Activated CD4-positive, alpha-beta T cell treated with anti-CD3 and anti-CD28 coated beads, Interleukin-2, Interleukin-4, amounts not matched to agents 100 ng/mL and 50 ng/mL, durations not matched to agents 16 hours and 8 hours (primary cell): ENCODE data around the gene SLC23A1.
A peak's percentile ranks its signal among the peaks of the same experiment; 100 is the strongest.
"Not testable (repeated sequence)": the region's sequence is repeated elsewhere in the genome, so short reads cannot be mapped to it uniquely, and the experiment has no call there.

ENCODE experiments used
- DNase-seq: peaks from one replicate; pipeline ENCODE4 v3.0.0-alpha.2; 2020; ENCODE audit warnings: low spot score

Gene SLC23A1

GRCh38 chr5:139369181-139369580, 13.9 kb downstream of the SLC23A1 start:
- DNase-seq = no peak

DNA sequence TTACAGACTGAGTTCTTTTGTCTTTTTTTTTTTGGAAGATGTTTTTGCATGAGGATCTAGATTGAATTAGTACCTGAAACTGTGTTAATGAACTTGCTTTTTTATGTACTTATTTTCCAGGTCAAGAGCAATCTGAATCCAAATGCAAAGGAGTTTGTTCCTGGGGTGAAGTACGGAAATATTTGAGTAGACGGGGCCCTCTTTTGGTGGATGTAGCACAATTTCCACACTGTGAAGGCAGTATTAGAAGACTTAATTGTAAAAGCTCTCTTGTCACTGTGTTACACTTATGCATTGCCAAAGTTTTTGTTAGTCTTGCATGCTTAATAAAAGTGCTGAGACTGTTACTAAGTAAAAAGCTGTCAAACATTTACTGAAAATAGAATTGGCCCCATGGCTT, 14.5 kb downstream of the SLC23A1 start:
- DNase-seq = no peak

DNA sequence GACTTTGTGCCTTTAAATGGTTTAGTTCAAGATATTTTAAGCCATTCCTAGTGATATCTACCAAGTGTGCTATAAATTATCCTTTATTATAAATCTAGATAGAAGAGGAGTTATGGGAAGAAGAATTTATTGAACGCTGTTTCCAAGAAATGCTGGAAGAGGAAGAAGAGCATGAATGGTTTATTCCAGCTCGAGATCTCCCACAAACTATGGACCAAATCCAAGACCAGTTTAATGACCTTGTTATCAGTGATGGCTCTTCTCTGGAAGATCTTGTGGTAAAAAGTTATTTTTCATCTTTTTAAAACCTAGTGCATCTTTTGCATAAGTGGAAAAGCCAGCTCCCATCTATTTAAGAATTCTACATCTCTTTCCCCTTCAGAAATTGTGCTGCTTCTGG, 18.6 kb downstream of the SLC23A1 start:
- DNase-seq = no peak

DNA sequence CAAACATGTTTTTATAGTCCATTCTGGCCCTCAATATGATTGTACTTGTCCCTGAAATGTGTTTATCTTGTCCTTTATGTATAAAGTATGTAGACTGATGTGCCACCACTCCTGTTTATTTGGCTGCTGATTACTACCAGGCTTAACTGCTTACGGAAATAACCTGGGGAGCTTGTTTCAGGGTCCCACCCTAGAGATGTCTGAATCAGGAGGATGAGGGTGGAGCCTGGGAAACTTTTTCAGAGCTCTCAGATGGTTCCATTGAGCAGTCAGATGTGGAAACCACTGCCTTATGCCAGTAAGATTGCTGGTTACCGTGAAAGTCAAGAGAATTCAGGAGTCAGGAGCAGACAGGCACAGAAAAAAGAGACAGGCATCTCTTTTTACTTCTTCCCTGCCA, 19.2 kb downstream of the SLC23A1 start:
- no peak for DNase-seq

DNA sequence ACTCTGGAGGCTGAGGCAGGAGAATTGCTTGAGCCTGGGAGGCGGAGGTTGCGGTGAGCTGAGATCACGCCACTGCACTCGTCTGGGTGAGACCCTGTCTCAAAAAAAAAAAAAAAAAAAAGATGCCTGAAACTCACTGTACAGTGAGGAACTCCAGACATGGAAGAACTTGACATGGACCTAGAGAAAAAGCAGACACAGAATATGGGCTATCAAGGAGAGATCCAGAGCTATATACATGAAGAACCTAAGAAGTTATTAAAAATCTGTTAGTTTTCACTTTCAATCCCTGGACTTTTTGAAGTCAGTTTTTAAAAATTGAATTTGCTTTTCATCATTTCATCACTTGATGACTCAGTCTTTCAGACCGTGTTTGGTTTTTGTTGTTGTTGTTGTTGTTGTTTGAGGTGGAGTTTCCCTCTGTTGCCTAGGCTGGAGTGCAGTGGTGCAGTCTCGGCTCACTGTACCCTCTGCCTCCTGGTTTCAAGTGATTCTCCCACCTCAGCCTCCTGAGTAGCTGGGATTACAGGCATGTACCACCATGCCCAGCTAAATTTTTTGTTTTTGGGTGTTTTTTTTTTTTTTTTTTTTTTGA, 21.2 kb downstream of the SLC23A1 start:
- no peak for DNase-seq

- no peak for DNase-seq
Measured at GRCh38 chr5:139360384-139360783, 22.7 kb downstream of the SLC23A1 start.

DNA sequence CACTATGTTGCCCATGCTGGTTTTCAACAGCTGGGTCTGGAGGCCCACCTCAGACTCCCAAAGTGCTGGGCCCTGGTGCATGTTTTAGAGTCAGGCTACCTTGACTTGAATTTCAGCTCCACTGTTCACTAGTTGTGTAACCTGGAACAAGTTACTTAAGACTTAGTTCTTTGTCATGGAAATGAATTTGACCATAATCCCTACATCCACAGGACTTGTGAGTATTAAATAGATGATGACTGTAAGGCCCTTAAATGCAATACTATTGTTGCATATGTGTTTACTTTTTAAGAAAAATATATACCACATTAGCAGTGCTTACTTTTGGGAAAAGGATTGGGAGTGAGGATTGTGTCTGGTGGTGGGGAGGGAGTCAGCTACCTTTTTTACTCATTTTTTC, 25.0 kb downstream of the SLC23A1 start:
- no peak for DNase-seq

- DNase-seq = not testable (repeated sequence)
Measured at GRCh38 chr5:139355900-139356299, 27.2 kb downstream of the SLC23A1 start.

DNA sequence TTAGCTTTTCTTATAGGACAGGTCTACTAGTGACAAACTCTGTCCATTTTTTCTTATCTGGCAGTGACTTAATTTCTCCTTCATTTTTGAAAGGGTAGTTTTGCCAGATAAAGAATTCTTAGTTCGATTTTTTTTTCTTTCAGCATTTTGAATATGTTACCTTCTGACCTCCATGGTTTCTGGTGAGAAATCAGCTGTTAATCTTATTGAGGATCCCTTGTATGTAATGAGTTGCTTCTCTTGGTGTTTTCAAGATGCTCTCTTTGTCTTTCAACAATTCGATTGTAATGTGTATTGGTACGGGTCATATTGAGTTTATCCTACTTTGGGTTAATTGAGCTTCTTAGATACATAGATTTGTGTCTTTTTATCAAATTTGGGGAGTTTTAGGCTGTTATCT, 28.9 kb downstream of the SLC23A1 start:
- no peak for DNase-seq

GRCh38 chr5:139347863-139348262, 35.2 kb downstream of the SLC23A1 start:
- not testable (repeated sequence) for DNase-seq

- DNase-seq = not testable (repeated sequence)
Measured at GRCh38 chr5:139345442-139345841, 37.7 kb downstream of the SLC23A1 start.

GRCh38 chr5:139344177-139344576, 38.9 kb downstream of the SLC23A1 start:
- DNase-seq = no peak

DNA sequence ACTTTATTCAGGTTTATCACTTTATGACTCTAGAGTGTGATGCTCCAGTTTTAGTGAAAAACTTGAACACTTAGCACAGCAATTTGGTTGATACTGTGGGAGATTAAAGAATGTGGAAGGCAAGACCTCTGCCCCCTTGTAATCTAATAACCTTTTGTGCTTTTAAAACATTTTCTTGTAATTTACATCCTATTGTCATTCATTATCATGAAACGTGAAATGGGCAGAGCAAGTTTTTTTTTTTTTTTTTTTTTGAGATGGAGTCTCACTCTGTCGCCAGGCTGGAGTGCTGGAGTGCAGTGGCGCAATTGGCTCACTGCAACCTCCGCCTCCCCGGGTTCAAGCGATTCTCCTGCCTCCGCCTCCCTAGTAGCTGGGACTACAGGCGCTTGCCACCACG, 39.6 kb downstream of the SLC23A1 start:
- no peak for DNase-seq

DNA sequence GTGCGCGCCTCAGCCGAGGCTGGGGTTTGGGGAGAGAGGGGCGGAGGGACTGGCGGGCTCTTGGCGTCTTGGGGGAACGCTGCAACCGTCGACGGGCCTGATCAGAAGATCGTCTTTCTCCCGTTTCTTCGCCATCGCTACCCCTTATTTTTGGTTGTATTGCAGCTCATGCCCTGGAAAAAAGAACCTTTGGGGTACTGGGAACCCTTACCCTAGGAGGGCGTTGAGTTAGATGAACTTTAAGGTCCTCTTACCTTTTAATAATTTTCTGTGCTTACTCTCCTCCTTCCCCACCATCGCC, 40.7 kb downstream of the SLC23A1 start:
- DNase-seq = no peak

DNA sequence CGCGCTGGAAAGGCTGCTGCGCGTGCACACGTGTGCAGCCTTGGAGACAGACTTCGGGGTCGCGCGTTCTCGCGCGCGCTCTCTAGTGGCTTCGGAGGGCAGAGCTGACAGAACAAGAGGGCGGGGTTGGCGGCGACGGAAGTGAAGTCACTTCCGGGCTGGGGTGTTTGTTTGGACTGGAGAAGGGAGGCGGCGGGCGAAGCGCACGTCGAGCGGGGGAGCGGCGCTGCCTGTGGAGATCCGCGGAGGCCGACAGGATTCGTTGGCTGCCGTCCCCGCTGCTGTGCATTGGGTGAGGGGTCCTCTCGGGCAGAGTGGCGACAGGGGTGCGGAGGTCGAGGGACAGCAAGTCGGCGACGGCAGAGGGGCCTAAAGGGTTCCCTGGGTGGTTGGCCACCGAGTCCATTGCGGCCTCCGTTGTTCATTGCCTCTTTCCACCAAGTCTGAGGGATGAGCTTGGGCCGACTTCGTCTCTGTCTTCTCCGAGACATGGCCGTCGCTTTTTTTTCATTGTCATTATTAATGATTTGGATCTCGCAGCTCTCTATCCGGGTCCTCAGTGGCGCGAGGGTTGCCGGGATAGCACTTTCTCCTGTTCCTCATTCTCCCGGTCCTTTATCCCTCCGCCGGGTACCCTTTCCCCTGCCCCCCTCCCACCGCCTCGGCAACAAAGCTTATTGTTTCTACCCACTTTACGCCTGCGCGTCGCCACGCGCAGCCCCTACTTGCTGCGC, 41.2 kb downstream of the SLC23A1 start, which contains the start of gene PAIP2:
TSS of gene PAIP2 (plus strand) at position 166 of the 734 bp plus-strand sequence. CDS start 21,931 bp downstream, outside the sequence.
- peak; percentile 98 for DNase-seq

GRCh38 chr5:139341187-139341688, 41.9 kb downstream of the SLC23A1 start:
- DNase-seq = no peak

GRCh38 chr5:139340051-139340450, 43.0 kb downstream of the SLC23A1 start:
- no peak for DNase-seq

GRCh38 chr5:139335811-139336210, 47.3 kb downstream of the SLC23A1 start:
- DNase-seq = no peak
